GM19397 (cell line): Measurements from ENCODE around the gene PDXK.

ENCODE experiments used
- ATAC-seq: cut with Tn5 transposase; IDR thresholded peaks from one replicate; pipeline ENCODE4 v1.9.1; 2021; ENCODE audit warnings: mild to moderate bottlenecking, moderate library complexity; ENCODE audit not compliant: unreplicated experiment

Gene PDXK

GRCh38 chr21:43778469-43779335, 59.8 kb downstream of the PDXK start:
- no peak for ATAC-seq

- no peak for ATAC-seq
These were observed 60.7 kb downstream of the PDXK start for GRCh38 chr21:43779660-43780059.

DNA sequence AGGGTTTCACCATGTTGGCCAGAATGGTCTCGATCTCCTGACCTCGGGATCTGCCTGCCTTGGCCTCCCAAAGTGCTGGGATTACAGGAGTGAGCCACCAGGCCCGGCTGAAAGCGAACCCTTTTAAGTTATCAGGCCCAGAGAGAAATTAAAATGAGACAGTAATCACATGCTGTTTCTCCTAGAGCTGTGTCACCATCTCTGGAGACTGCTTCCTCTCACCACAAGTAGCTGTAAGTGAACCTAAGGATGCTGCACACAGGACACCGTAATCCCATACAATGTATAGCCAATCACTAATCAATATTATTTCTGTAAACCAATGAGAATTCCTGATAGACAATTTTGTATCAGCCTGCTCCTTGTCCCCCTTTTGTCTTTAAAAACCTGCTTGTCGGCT, 62.9 kb downstream of the PDXK start:
- ATAC-seq: no peak

GRCh38 chr21:43782431-43783097, 63.6 kb downstream of the PDXK start:
- no peak for ATAC-seq

- no peak for ATAC-seq
These were observed 64.3 kb downstream of the PDXK start for GRCh38 chr21:43783098-43783700.

DNA sequence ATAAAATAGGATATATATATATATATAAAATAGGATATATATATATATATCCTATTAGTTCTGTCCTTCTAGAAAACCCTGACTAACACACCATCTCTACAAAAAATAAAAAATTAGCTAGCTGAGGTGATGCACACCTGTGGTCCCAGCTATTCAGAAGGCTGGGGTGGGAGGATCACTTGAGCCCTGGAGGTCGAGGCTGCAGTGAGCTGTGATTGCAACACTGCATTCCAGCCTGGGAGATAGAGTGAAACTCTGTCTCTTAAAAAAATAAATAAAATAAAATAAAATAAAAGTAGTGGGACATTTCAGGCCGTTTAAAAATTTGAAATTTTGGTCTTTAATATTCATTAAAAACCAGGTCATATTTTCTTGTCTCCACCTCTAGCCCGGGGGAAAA, 66.2 kb downstream of the PDXK start:
- ATAC-seq: no peak

DNA sequence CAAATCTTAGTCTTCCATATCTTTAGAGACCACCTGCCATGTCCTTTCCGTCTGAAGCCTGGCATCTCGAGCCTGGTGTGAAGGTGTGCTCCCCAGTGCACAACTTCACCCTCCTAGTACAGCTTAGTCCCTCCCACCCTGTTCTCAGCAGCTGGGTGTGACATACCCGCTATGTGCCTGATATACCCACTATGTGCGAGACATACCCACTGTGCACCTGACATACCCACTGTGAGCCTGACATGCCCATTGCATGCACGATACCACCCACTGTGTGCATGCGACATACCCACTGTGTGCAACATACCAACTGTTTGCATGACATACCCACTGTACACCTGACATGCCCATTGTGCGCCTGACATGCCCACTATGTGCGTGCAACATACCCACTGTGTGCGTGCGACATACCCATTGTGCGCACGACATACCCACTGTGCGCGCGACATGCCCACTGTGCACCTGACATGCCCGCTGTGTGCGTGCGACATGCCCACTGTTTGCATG, 67.4 kb downstream of the PDXK start:
- ATAC-seq: no peak

DNA sequence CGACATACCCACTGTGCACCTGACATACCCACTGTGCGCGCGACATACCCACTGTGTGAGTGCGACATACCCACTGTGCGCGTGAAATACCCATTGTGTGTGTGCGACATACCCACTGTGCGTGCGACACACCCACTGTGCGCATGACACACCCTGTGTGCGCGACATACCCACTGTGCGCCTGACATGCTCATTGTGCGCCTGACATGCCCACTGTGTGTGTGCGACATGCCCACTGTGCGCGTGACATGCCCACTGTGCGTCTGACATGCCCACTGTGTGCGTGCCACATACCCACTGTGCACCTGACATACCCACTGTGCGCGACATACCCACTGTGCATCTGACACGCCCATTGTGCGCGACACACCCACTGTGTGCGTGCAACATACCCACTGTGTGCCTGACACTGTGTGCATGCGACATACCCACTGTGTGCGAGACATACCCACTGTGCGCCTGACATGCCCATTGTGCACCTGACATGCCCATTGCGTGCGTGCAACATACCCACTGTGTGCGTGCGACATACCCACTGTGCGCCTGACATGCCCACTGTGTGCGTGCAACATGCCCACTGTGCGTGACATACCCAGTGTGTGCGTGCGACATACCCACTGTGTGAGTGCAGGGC, 68.0 kb downstream of the PDXK start:
- ATAC-seq: no peak

GRCh38 chr21:43789276-43790009, 70.5 kb downstream of the PDXK start, which contains the start of gene RRP1:
Gene RRP1 (plus strand): TSS chr21:43789577. CDS start chr21:43789630, 53 bp downstream.
- peak; percentile 89 for ATAC-seq

DNA sequence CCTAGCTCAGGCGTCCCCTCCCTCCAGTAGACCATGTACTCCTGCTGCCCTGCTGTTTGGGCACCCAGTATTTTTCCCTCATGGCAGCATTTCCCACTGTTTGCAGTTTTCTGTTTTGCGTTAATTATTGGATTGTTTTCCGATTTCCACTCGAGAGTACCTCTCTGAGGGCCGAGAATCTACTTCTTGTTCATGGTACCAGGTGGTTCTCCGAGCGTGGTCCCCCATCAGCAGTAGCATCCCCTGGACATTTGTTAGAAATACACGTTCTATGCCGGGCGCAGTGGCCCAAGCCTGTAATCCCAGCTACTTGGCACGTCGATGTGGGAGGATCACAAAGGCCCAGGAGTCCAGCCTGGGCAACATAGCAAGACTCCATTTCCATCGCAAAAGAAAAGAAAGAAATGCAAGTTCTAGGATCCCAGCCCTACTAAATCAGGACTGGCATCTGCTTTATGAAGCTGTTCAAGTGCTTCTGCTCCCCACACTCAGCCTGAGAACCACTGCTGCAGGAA, 71.1 kb downstream of the PDXK start:
- ATAC-seq: no peak

DNA sequence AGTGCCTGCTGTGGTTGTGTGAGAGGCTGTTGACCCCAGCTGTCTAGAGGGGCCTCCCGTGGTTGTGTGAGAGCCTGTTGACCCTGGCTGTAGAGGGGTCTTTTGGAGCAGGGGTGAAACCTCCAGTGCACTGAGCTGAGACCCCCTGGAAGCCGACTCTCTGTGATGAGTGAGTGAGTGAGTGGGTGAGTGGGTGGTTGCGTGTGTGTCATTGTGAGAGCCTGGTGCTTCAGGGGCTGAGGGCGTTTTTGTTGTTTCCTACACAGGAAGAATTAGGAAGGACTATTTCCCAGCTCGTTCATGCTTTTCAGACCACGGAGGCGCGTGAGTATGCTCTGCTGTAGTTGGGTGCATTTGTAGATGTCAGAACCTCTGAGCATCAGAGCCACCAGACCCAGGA, 73.5 kb downstream of the PDXK start:
- no peak for ATAC-seq

DNA sequence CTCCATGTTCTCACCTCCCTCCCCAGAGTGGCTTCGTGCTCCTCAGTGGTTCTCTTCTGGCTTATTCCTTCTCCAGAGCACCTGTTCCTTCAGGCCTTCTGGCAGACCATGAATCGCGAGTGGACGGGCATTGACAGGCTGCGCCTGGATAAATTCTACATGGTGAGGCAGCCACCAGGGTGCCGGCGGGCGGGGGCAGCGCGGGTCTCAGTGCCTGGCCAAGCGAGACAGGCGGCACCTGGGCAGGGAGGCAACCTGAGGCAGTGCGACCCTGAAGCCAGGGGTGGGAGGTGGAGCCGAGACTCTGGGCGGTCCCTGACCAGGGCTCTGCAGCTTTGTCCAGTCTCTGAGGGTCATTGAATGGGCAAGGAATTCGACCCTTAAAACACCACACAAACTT, 74.3 kb downstream of the PDXK start:
- no peak for ATAC-seq

GRCh38 chr21:43794311-43794710, 75.4 kb downstream of the PDXK start:
- no peak for ATAC-seq

GRCh38 chr21:43794857-43795256, 75.9 kb downstream of the PDXK start:
- no peak for ATAC-seq

DNA sequence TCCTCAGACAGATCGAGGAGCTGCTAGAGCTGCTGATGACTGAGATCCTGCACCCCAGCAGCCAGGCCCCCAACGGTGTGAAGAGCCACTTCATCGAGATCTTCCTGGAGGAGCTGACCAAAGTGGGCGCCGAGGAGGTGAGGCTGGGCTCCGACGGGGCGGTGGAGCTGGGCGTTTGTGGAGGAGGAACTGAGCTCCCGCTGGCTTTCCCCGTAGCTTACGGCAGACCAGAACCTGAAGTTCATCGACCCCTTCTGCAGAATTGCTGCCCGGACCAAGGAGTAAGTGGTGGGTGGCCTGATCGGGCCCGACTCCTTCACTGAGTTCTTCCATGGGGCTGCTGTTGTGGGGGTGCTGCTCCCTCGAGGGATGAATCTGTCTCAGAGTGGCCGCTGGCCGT, 78.5 kb downstream of the PDXK start:
- no peak for ATAC-seq

GRCh38 chr21:43797925-43798715, 79.2 kb downstream of the PDXK start:
- no peak for ATAC-seq

DNA sequence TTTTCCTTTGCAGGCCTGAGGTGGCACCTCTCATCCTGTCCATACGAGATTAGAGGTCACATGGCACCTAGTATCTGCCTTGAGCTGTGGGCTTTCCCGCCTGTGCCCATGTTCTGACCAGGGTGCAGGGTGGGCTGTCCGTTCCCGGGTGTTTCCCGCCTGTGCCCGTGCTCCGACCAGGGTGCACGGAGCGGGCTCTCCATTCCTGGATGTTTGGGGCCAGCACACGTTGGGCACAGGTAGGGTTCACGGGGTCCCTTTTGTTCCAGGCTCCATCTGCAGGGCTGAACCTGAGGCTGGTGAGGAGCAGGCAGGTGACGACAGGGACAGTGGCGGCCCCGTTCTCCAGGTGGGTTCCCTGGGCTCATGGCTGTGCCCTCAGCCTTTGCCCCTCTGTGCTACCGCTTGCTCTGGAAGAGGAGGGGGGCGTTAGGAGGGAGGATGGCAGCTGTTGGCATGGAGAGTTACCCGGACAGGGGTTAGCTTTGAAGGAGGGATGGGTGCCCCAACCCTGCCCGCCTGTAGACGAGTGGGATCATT, 80.4 kb downstream of the PDXK start:
- no peak for ATAC-seq

DNA sequence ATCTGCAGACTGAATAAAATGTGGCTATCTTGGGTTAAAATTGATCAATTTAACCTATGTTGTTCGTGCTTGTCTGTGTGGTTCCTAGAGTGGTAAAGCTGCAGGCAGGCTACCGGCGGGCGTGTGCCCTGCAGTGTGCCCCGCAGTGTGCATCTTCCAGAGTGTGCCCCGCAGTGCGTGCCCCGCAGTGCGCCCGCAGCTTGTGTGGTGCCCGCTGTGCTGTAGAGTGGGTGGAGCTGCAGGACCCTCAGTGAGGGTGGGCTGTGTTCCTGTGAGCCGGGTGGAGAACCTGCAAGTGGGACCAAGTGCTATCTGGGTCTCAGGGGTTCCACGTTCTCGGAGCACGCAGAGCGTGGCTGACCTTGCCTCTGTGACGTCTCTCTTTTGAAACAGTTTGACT, 81.2 kb downstream of the PDXK start:
- ATAC-seq: no peak

DNA sequence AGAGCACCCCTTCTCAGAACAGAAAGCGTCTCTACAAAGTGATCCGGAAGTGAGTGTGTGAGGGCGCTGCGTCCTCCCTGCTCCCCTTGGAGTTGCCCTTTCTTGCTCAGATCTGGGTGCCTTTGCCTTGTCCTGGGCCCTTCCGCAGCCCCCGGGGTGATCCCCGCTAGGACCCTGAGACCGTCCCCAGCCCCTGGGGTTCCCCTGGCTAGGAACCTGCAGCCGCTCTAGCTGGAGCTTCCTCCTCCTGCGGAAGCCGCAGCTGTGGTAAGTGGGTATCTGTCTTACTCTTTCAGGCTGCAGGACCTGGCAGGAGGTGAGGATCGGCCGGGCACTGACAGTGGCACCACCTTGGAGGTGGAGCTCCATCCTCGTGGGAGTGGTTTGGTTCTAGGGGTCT, 81.6 kb downstream of the PDXK start:
- no peak for ATAC-seq
